GM19025 (cell line): Measurements from ENCODE around the gene ACTRT2.

Experiments
- ATAC-seq: cut with Tn5 transposase; IDR thresholded peaks from one replicate; pipeline ENCODE4 v1.9.1; 2021; ENCODE audit warnings: mild to moderate bottlenecking, low read depth, moderate library complexity; ENCODE audit not compliant: unreplicated experiment

The ACTRT2 gene

DNA sequence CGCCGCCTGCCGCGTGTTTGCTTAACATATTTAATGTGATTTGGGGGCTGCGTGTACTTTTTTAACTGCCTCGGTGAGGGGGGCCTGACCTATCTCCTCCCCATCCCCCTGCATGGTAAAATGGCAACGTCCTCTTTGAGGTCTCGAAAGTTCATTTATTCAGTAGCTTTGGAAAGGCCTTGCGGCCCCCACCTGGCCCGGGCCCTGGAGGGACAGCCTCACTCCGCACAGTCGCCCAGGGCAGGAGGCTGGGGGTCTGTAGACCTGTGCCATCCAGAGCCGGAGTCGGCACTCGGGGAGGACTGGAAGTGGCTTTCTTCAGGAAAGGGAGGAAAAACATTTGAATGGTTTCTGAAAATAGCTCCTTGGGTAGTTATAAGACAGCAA lies 38.0 kb upstream of the ACTRT2 start:
- ATAC-seq = no peak

DNA sequence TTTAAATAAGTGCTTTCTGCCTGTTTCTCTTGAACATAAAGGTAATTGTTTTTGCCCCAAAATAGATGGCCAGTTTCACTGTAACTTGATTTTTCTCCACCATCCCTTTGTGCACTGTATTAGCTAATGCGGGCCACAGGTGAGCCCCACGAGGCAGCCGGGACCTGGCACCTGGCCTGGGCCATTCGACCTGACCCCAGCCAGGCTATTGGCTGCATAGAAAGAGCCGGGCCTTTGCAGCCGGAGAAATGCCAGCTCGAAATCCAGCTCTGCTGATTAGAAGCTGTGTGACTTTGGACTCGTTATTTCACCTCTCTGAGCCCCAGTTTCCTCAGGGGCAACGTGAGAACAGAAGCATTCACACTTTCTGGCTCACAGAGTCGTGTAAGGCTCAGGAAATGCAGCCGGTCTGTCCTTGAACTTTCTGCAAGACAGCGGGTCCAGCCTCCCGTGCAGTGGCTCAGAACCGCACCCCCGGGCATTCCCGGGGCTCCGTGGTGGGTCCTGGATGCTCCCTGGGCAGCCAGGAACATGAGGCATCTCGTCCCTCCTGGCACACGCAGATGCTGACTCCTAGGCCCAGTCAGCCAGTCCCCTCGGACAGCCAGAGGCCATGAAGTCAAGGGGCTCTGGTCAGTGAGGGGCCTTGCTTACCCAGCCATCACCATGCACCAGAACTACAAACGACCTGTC lies 37.4 kb upstream of the ACTRT2 start:
- no peak for ATAC-seq

GRCh38 chr1:2984399-2985061 lies 36.7 kb upstream of the ACTRT2 start:
- no peak for ATAC-seq

DNA sequence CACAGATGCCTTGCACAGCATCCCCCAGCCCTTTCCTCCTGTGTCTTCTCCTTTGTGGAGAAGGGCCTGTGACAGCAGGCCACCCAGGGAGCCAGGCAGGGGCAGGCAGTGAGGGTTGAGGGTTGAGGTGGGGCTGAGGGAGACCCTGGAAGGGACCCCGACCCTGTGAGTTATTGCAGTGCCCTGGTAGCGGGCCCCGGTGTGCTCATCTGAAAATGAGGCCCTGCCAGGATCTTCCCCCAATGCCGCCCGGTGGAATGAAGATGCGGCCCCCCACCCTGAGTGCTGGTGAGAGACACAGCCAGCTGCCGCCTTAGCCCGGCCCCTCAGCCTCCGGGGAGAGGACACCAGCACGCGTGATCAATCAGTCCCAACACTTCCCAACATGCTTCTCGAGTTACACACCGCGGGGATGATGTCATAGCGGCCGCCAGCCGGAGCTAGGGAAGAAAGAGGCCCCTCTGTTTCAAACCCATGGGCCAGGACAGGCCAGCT lies 36.2 kb upstream of the ACTRT2 start:
- ATAC-seq = no peak

GRCh38 chr1:2985694-2986548 lies 35.3 kb upstream of the ACTRT2 start:
- no peak for ATAC-seq

- ATAC-seq = no peak
These were observed 34.5 kb upstream of the ACTRT2 start for GRCh38 chr1:2986549-2987305.

DNA sequence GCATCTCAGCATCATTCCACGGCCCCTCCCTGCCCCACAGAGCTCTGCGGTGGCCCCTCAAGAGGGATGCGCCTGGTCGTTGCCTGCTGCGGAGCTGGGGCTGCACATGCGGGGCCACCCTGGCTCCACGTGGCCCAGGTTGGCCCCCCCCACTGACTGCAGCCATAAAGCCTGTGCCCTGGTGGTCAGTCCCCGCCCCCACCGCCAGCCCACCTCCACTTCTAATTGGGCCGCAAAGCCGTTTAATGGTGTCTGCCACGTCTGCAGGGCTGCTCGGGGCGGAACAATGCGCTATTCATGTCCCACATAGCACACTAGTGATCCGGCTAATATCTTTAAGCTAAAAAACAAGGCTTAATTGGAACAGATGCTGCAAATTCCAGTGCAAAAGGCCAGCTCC lies 33.5 kb upstream of the ACTRT2 start:
- no peak for ATAC-seq

- ATAC-seq = no peak
These were observed 33.0 kb upstream of the ACTRT2 start for GRCh38 chr1:2988256-2988655.

DNA sequence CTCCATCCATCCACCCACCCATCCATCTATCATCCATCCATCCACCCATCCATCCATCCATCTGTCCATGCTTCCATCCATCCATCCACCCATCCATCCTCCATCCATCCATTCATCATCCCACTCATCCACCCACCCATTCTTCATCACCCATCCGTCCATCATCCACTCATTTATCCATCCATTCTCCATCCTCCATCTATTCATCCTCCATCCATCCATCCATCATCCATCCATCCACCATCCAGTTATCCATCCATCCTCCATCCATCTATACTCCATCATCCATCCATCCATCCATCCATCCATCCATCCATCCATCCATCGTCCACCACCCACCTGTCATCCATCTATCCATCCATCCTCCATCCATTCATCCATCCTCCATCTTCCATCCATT lies 32.1 kb upstream of the ACTRT2 start:
- no peak for ATAC-seq

GRCh38 chr1:2989976-2990375 lies 31.3 kb upstream of the ACTRT2 start:
- ATAC-seq = no peak

DNA sequence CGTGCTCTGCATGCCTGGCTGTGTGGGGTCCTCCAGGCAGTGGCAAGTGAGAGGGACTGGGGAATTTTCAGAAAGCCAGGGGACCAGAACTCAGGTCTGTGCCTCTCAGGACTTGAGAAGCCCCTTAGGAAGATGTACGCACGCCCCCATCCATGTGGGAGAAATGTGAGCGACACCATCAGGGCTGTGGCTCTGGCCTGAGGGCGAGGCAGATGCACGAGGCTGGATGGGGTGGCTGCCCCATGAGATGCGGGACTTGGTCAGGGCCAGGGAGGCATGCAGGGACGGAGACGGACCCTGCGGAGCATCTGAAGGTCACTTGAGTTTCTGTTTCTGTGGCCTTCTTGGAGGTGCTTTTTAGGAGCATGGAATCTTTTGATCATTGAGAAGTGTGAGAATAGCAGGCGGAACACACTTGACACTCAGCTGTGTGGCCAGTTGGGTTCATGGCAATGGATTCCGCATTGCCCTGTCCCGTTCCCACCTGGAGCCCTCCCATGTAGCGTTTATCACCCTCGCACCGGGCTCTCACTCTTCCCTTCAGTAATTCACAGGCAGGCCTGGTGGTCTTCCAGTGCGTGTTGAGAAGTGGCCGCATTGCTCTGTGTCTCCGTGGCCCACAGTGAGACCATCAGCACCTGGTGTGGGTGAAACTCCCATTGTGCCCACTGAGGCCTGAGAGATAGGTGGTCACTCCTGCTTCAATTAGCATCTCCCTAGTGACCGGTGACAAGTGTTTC lies 30.7 kb upstream of the ACTRT2 start:
- ATAC-seq = no peak

DNA sequence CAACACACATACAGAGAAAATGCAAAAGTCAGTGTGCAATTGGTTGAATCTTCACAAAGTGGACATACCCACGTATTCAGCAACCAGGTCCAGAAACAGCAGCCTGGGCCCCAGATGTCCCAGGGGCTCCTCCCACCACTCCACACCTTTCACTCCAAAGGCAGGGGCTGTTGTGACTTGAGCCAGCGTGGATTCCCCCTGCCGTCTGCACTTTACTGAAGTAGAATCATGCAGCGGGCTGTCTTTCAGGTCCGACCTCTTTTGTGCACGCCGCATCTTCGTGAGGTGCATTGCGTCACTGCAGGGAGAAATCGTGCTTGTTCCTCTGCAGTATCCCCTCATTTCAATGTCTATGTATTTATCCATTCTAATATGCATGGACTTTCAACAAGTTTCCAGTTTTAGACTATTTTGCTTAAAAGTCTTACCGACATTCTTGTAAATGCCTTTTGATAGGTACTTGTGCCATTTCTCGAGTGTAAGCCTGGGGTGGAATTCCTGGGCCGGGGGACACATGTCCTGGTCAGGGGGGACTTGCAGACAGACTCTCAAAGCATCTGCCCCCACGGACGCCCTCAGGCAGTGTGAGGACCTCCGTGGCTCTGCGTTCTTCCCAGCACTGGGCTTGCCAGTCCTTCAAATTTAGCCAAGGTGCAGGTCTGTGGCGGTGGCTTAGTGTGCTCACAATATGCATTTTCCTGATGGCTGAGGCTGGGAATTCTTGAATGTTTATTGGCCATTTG lies 29.3 kb upstream of the ACTRT2 start:
- ATAC-seq = no peak

- ATAC-seq = no peak
These were observed 22.7 kb upstream of the ACTRT2 start for GRCh38 chr1:2998503-2999100.

- no peak for ATAC-seq
These were observed 22.1 kb upstream of the ACTRT2 start for GRCh38 chr1:2999138-2999537.

DNA sequence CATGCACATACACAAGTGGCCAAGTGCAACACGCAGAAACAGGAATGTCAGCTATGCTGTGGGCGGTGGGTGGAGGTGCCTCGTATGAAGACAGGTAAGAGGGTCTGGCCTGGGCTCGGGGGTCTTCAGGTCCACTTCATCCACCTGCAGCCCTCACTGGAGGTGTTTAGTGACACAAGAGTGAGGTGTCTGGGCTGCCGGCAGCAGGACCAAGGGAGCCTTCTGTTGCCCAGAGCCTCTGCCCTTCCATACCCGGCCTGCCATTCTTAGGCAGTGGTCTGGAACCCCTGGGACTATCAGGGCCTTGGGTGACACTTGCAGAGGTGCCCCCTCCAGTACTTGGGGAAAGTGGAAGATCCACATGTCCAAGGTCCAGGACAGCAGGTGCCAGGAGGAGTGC lies 21.7 kb upstream of the ACTRT2 start:
- no peak for ATAC-seq

DNA sequence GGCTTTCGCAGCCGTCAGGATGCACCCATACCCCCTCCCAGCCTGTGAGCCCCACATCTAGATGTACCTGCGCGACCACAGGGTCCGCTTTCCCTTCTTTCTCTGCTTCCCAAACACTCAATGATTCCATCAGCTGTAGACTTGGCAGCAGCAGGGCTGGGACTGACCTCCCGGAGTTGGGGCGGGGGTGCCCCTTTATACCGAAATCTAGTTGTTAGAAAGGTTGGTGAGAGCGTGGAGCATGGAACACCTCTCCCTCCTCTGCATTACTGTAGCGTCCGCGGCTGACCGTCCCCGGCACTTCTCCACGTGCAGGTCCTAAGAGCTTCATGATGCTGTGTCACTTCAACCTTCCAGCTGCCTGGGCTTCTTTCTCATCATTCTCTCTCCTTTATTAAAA lies 21.1 kb upstream of the ACTRT2 start:
- ATAC-seq = no peak

DNA sequence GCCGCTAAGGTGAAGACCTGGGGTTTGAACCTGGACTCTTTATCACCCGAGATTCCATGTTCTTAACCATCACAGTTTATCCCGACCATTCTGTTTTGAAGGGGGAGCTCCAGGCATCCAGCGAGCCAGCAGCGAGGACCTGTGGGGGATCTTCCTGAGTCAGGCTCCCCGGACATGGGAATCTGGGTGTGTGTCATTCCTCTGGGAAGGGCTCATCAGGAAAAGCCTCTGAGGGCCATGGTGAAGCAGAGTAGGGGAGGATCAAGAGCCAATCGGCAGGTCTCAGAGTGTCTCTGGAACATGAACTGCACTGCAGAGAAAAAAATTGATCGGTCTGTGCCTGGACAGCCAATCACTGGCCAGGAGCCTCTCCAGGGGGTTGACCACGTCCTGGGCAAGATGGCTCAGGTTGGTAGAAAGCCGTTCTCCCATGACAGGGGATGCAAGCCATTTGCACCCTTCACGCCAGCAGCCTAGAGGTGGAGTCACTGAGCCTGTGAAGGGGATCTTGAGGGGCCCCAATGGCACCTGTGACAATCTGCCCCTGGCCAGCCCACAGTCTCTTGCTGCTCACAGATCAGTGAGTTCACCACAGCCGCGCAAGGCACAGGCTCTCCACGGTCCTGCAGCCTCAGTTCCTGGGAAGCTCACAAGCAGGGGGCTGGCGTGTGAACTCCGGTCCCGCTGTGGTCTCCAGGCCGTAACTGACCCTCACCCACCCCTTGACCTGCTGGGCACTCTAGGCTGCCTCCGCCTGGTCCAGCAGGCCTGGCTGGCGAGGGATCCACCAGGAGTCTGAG lies 20.4 kb upstream of the ACTRT2 start:
- no peak for ATAC-seq
